Transverse colon (tissue), 4 donors: ENCODE measurements around the gene PRKCSH. TPM values are rescaled to one million over a fixed set of nuclear protein-coding genes. Genes with fewer than 3 reads are reported as not detected.
A peak's percentile ranks its signal among the peaks of the same experiment; 100 is the strongest.
"Not testable (repeated sequence)": the region's sequence is repeated elsewhere in the genome, so short reads cannot be mapped to it uniquely, and the experiment has no call there.

ENCODE experiments used
- DNase-seq: peaks from one replicate; pipeline ENCODE4 v3.0.0-alpha.2; 2019
- H3K27ac ChIP-seq, 4 donors: fragments of 200-600 bp; sonication (generic); 2 replicates each; pipeline ENCODE4 v1.5.1; 2016 to 2018; ENCODE audit warnings: inconsistent platforms in 4 of 4
- H3K27me3 ChIP-seq: fragments of 200-600 bp; sonication (generic); 2 replicates; pipeline ENCODE4 v1.5.1; 2017; ENCODE audit warnings: inconsistent platforms
- H3K36me3 ChIP-seq, 4 donors: fragments of 200-600 bp; sonication (generic); 2 replicates each; pipeline ENCODE4 v1.5.1; 2017 to 2019; ENCODE audit warnings: inconsistent platforms in 4 of 4
- H3K4me1 ChIP-seq, 4 donors: fragments of 200-600 bp; sonication (generic); 2 replicates each; pipeline ENCODE4 v1.5.1; 2017 to 2020; ENCODE audit warnings: inconsistent platforms in 4 of 4
- H3K4me3 ChIP-seq, 4 donors: fragments of 200-600 bp; sonication (generic); 1 replicate in 1 of 4; 2 replicates in 3 of 4; pipeline versions ENCODE4 v1.5.1 to v1.6.1; 2017 to 2019; ENCODE audit warnings: inconsistent platforms in 4 of 4
- H3K9me3 ChIP-seq, 2 donors: fragments of 200-600 bp; sonication (generic); 2 replicates each; pipeline ENCODE4 v1.5.1; 2017 to 2019; ENCODE audit warnings: inconsistent platforms in 2 of 2
- EP300 ChIP-seq: sonication (generic); formaldehyde crosslinking; IDR thresholded peaks from one replicate; pipeline ENCODE4 v1.6.1; 2017; ENCODE audit warnings: antibody characterized with exemption, low read depth
- POLR2A ChIP-seq: fragments of 450-650 bp; IDR thresholded peaks from one replicate; pipeline ENCODE4 v1.6.1; 2016; ENCODE audit warnings: antibody characterized with exemption, mild to moderate bottlenecking, moderate library complexity
- POLR2AphosphoS5 ChIP-seq, 3 donors: sonication (generic); formaldehyde crosslinking; IDR thresholded peaks; one replicate each; pipeline ENCODE4 v1.6.1; 2016; ENCODE audit warnings: antibody characterized with exemption in 3 of 3
- WGBS, 2 donors: methylation state at CpG; one replicate each; pipeline ENCODE4 v1.1.5; 2018; ENCODE audit warnings: low coverage in 1 of 2; 5-methylcytosine and 5-hydroxymethylcytosine counted together
- in situ Hi-C, 4 donors: fragments of 200-750 bp; cut with MboI; loops; one replicate each; pipeline versions ENCODE4 v1.15.0 to v1.15.1; 2017; ENCODE audit warnings: low sequenced_read_pairs in 3 of 4, low pct_ligation_motif_present in 1 of 4, low pct_unique_long_range_greater_than_20kb in 1 of 4
- intact Hi-C: fragments of 100-400 bp; cut with DNase I; formaldehyde crosslinking; loops from one replicate; pipeline ENCODE4 v1.15.1; 2023; ENCODE audit warnings: low total_unique reads
- total RNA-seq, 4 donors: library from RNA; depleted of rRNA; stranded (reverse); fragments of >200 nt; gene quantifications; one replicate each; pipeline ENCODE4 v1.1.0, GENCODE V29; 2016
- TF ChIP-seq, protein P1 (sequence below), 5 experiments: fragments of 200-600 bp in 3 of 5; fragments of 450-650 bp in 2 of 5; sonication (generic) in 3 of 5; IDR thresholded peaks; 1 replicate in 2 of 5; 2 replicates in 3 of 5; pipeline ENCODE4 v1.5.1; 2016 to 2017; ENCODE audit warnings: antibody characterized with exemption in 5 of 5, inconsistent platforms in 3 of 5, mild to moderate bottlenecking in 2 of 5, moderate library complexity in 1 of 5

Gene PRKCSH
- total RNA-seq, 4 donors from 2014 or later: 119 to 195 (median 183) TPM

DNA sequence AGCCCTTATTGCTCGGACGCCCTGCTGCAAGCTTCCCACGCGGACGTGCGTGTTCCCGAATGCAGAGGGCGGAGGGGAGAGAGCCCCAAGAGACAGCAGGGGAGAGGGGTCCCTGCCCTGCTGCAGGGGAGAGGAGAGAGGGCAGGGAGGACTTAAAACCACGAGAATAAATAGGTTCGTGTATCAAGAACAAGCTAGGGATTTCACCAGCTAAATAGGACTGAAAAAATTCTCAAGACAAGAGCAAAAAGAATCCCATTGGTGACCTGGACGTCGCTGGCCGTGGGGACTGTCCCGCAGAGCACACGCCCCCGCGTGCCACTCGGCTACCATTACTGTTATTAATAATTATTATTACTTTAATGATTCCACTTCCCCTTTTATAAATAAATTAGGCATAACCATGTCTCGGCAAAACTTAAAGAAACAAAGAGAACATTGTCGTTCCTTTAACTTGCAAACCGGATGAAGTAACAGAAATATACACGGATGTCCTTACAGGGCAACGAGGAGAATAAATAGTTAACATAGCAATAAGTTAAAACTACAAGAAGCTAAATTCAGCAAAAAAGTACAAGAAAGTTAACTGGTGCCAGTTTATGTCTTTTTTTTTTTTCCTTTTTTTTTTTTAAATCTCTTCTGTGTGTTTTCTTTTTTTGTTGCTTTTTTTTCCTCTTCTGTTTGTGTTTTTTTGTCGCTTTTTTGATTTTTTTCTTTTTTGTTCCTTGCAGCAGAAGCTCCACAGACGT lies 16.6 kb downstream of the PRKCSH start:
- intact Hi-C loops: no loop called here
- H3K9me3 ChIP-seq: no peaks in the 10 kb centered on the region
- no peak for DNase-seq
- WGBS, 2 donors: 34 to 42% methylated on average over 20 to 25 of the region's 25 CpGs
- H3K27ac ChIP-seq: no peak overlapping the region
- H3K4me3 ChIP-seq: no peak overlapping the region
- peaks cover 0 to 22% (median 11%) of the 10 kb centered on the region in 4 donors for H3K36me3 ChIP-seq
- in situ Hi-C loops: loop anchor here in 1 of 4 donors (25.0 kb wide), 1 partner anchor 165 kb away; the partner anchor contains the start of gene TSPAN16
- TF ChIP-seq POLR2AphosphoS5 (IDR thresholded peaks at IDR 0.05) (no peak), EP300 (no peak), POLR2A (no peak)
- TF ChIP-seq, protein P1, sequence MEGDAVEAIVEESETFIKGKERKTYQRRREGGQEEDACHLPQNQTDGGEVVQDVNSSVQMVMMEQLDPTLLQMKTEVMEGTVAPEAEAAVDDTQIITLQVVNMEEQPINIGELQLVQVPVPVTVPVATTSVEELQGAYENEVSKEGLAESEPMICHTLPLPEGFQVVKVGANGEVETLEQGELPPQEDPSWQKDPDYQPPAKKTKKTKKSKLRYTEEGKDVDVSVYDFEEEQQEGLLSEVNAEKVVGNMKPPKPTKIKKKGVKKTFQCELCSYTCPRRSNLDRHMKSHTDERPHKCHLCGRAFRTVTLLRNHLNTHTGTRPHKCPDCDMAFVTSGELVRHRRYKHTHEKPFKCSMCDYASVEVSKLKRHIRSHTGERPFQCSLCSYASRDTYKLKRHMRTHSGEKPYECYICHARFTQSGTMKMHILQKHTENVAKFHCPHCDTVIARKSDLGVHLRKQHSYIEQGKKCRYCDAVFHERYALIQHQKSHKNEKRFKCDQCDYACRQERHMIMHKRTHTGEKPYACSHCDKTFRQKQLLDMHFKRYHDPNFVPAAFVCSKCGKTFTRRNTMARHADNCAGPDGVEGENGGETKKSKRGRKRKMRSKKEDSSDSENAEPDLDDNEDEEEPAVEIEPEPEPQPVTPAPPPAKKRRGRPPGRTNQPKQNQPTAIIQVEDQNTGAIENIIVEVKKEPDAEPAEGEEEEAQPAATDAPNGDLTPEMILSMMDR (IDR thresholded peaks at IDR 0.05): no peak
- H3K4me1 ChIP-seq: peaks cover 0 to 3% (median 0%) of the 10 kb centered on the region in 4 donors
- peaks cover 6% of the 10 kb centered on the region for H3K27me3 ChIP-seq

DNA sequence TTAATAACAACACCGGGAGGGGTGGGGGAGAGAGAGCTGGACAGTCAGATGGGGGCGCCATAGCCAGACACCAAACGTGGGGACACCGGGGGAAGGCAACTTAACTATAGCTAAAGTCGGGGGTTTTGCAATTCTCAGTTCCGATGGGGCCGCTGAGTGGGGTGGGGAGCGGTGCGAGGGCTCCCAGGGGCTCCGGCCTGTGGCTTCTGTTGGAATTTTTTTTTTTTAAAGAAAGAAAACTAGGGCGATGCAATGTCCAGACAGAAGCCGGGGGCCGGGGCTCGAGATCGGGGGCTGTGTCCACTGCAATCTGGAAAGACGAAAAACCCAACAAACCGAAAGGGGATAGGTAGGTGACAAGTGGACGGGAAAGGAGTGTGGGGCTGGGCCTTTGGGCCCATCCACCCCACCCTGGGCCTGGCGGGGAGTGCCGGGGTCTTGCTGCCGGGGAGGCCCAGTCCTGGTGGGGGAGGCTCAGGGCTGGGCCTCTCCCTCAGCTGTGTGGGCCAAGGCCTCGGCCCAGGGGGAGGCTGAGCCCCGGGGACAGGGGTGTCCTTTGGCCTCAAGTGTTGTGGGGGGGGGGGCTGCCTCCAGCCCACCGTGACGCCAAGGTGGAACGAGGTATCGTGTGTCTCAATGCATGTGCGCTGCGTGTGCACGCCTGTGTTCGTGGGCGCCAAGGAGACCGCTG lies 17.3 kb downstream of the PRKCSH start:
- Histone ChIP-seq H3K4me3 (no peak overlapping the region), H3K9me3 (no peaks in the 10 kb centered on the region), H3K4me1 (peaks cover 0 to 3% (median 0%) of the 10 kb centered on the region in 4 donors), H3K27ac (no peak overlapping the region), H3K27me3 (peaks cover 12% of the 10 kb centered on the region), H3K36me3 (peaks cover 0 to 15% (median 7%) of the 10 kb centered on the region in 4 donors)
- 84 to 93% methylated on average over 12 to 33 of the region's 33 CpGs for WGBS, 2 donors
- in situ Hi-C loops: loop anchor here in 1 of 4 donors (25.0 kb wide), 1 partner anchor 165 kb away; the partner anchor contains the start of gene TSPAN16
- intact Hi-C loops: no loop called here
- TF ChIP-seq POLR2AphosphoS5 (IDR thresholded peaks at IDR 0.05) (no peak), EP300 (no peak), POLR2A (no peak)
- TF ChIP-seq, protein P1 (IDR thresholded peaks at IDR 0.05): no peak
- DNase-seq: no peak

DNA sequence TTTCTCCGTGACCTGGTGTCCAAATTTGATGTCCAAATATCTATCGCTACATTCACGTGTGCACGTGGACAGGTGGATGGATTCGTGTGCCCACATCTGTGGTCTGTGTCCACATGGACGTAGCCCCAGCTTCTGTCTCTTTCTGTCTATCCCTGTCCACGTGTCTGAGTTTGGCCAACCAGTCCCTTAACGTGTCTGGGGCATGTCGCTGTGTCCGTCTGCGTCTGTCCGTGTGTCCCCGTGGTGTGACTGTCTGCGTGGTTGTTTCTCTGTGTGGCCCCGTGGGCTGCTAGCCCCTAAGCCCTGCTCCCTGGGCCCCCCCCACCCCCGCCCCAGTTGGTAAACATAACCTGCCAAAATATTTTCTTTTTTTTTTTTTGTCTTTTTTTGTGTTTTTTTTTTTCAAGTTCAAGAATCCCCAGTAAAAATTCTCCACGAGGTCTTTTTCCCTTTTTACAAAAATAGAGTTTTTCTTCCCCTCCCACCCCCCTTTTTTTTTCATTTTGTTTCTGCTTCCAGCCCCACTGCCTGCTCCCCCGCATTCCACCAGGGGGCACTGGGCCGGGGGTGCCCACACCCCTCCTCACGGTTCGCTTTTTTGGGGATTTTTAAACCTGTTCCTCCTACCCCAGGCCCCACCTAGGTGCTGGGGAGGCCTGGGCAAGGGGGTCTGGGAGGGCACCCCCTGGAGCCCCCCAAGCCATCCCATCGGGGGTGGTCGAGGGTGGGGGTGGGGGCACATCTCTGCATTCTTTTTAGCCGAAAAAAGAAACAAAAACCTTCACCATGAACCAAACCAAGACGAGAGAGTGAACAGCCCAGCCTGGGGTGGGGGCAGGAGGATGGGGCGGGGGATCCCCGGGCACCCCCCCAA lies 18.3 kb downstream of the PRKCSH start:
- Histone ChIP-seq H3K4me1 (peaks cover 0 to 3% (median 0%) of the 10 kb centered on the region in 4 donors), H3K9me3 (no peaks in the 10 kb centered on the region), H3K4me3 (no peak overlapping the region), H3K36me3 (peaks cover 0 to 11% (median 4%) of the 10 kb centered on the region in 4 donors), H3K27me3 (peaks cover 22% of the 10 kb centered on the region), H3K27ac (no peak overlapping the region)
- in situ Hi-C loops: loop anchor here in 1 of 4 donors (25.0 kb wide), 1 partner anchor 166 kb away; the partner anchor contains the start of gene TSPAN16
- intact Hi-C loops: no loop called here
- WGBS, 2 donors: 53% methylated on average over 23 of the region's 27 CpGs; no CpG with 5 or more reads in 1 of the 2 donors
- DNase-seq: no peak
- no peak for TF ChIP-seq EP300
- TF ChIP-seq, protein P1 (IDR thresholded peaks at IDR 0.05): peak in 1 of 5 experiments; percentile 12

DNA sequence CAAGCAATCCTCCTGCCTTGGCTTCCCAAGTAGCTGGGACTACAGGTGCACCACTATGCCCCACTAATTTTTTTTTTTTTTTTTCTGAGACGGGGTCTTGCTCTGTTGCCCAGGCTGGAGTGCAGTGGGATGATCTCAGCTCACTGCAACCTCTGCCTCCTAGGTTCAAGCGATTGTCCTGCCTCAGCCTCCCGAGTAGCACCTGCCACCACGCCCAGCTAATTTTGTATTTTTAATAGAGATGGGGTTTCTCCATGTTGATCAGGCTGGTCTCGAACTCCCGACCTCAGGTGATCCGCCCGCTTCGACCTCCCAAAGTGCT lies 19.8 kb downstream of the PRKCSH start:
- 61 to 85% methylated on average over 3 to 9 of the region's 9 CpGs for WGBS, 2 donors
- H3K9me3 ChIP-seq, H3K27ac ChIP-seq, intact Hi-C loops, H3K36me3 ChIP-seq, DNase-seq, H3K4me1 ChIP-seq, H3K4me3 ChIP-seq: not testable (repeated sequence)
- in situ Hi-C loops: loop anchor here in 1 of 4 donors (25.0 kb wide), 1 partner anchor 168 kb away; the partner anchor contains the start of gene TSPAN16
- peaks cover 32% of the 10 kb centered on the region for H3K27me3 ChIP-seq
